ENCODE measurements around the gene CAPN5. TPM values are rescaled to one million over a fixed set of nuclear protein-coding genes. Genes with fewer than 3 reads are reported as not detected.

The CAPN5 gene
- total and polyA plus RNA-seq, 4 donors, result 6.5 to 25.8 (median 18.2) TPM

- no peak for DNase-seq (ENCODE audit: low spot score)
- TF ChIP-seq ZBTB33 (IDR thresholded peaks at IDR 0.05), result no peak
- TF ChIP-seq EGR1 (IDR thresholded peaks at IDR 0.05; ENCODE audit: low read depth in 2 of 2), result no peak
- TF ChIP-seq NR2F2 (IDR thresholded peaks at IDR 0.05), result no peak
- no peak for TF ChIP-seq RAD21 (IDR thresholded peaks at IDR 0.05)
- TF ChIP-seq CTCF (IDR thresholded peaks at IDR 0.05; ENCODE audit: low read depth, low read length, missing input control), result no peak
- TF ChIP-seq SP1 (IDR thresholded peaks at IDR 0.05), result no peak
- no peak for TF ChIP-seq FOXA2 (IDR thresholded peaks at IDR 0.05)
- TF ChIP-seq ATF3 (IDR thresholded peaks at IDR 0.05), result no peak
- no peak for TF ChIP-seq JUND (IDR thresholded peaks at IDR 0.05)
- TF ChIP-seq FOXA1 (IDR thresholded peaks at IDR 0.05), result no peak
- no peak for TF ChIP-seq MAX (IDR thresholded peaks at IDR 0.05)
- TF ChIP-seq REST (IDR thresholded peaks at IDR 0.05), result no peak
- no peak for TF ChIP-seq RXRA (IDR thresholded peaks at IDR 0.05)
- TF ChIP-seq GABPA (IDR thresholded peaks at IDR 0.05 in 1 of 2, conservative IDR thresholded peaks at IDR 0.05 in 1 of 2), result no peak
- Histone ChIP-seq H3K9me3 (ENCODE audit: control insufficient read depth in 4 of 4, low read length in 3 of 4) (no peaks in the 10 kb centered on the region), H3K9ac (ENCODE audit: low read depth in 1 of 2, low read length in 2 of 2) (no peak overlapping the region), H3K36me3 (ENCODE audit: control insufficient read depth in 4 of 4, insufficient read depth in 3 of 4, low read depth in 1 of 4, low read length in 3 of 4) (no peaks in the 10 kb centered on the region), H3K4me3 (ENCODE audit: low read depth in 1 of 3, low read length in 3 of 3) (no peak overlapping the region), H3K27me3 (ENCODE audit: control insufficient read depth in 4 of 4, insufficient read depth in 4 of 4, low read length in 3 of 4) (no peaks in the 10 kb centered on the region), H3K4me1 (ENCODE audit: control insufficient read depth in 4 of 4, insufficient read depth in 4 of 4, low read length in 3 of 4) (peaks cover 11 to 55% (median 44%) of the 10 kb centered on the region in 4 donors), H3K27ac (ENCODE audit: low read depth in 1 of 2, low read length in 2 of 2) (peak overlapping the region; percentile 23 to 31)
- WGBS, result 94% methylated on average over 1 of the region's 1 CpG
Observed at GRCh38 chr11:77063407-77063806, 3.4 kb upstream of the CAPN5 start.

GRCh38 chr11:77063861-77064260 lies 2.9 kb upstream of the CAPN5 start:
- no peak for DNase-seq (ENCODE audit: low spot score)
- TF ChIP-seq ATF3 (IDR thresholded peaks at IDR 0.05) (no peak), NR2F2 (IDR thresholded peaks at IDR 0.05) (no peak), JUND (IDR thresholded peaks at IDR 0.05) (no peak), FOXA1 (IDR thresholded peaks at IDR 0.05) (no peak), REST (IDR thresholded peaks at IDR 0.05) (no peak), ZBTB33 (IDR thresholded peaks at IDR 0.05) (no peak), HNF4G (IDR thresholded peaks at IDR 0.05) (no peak)
- no peaks in the 10 kb centered on the region for H3K36me3 ChIP-seq (ENCODE audit: control insufficient read depth in 4 of 4, insufficient read depth in 3 of 4, low read depth in 1 of 4, low read length in 3 of 4)
- peaks cover 13 to 60% (median 49%) of the 10 kb centered on the region in 4 donors for H3K4me1 ChIP-seq (ENCODE audit: control insufficient read depth in 4 of 4, insufficient read depth in 4 of 4, low read length in 3 of 4)
- 99% methylated on average over 4 of the region's 4 CpGs for WGBS
- no peak overlapping the region for H3K9ac ChIP-seq (ENCODE audit: low read depth in 1 of 2, low read length in 2 of 2)
- H3K4me3 ChIP-seq (ENCODE audit: low read depth in 1 of 3, low read length in 3 of 3), result no peak overlapping the region
- H3K27ac ChIP-seq (ENCODE audit: low read depth in 1 of 2, low read length in 2 of 2), result no peak overlapping the region
- no peaks in the 10 kb centered on the region for H3K9me3 ChIP-seq (ENCODE audit: control insufficient read depth in 4 of 4, low read length in 3 of 4)
- no peaks in the 10 kb centered on the region for H3K27me3 ChIP-seq (ENCODE audit: control insufficient read depth in 4 of 4, insufficient read depth in 4 of 4, low read length in 3 of 4)

Data from liver (tissue), 9 donors.